A673 (cell line): Measurements from ENCODE around the gene THBD.

Experiments
- EZH2 ChIP-seq: fragments of 200-600 bp; sonication (generic); IDR thresholded peaks from 2 replicates; pipeline ENCODE4 v1.6.1; 2017; ENCODE audit warnings: borderline replicate concordance, low read depth, mild to moderate bottlenecking, mixed read lengths, antibody characterized with exemption, low read length; ENCODE audit not compliant: poor library complexity, severe bottlenecking
- TF ChIP-seq, protein P1 (sequence below): fragments of 300-800, 200-600 bp; sonication (generic); conservative IDR thresholded peaks from 2 replicates; pipeline ENCODE4 v1.5.1; 2017; ENCODE audit warnings: low read depth, mild to moderate bottlenecking, antibody characterized with exemption, low read length, moderate library complexity, mixed read lengths

DNA sequence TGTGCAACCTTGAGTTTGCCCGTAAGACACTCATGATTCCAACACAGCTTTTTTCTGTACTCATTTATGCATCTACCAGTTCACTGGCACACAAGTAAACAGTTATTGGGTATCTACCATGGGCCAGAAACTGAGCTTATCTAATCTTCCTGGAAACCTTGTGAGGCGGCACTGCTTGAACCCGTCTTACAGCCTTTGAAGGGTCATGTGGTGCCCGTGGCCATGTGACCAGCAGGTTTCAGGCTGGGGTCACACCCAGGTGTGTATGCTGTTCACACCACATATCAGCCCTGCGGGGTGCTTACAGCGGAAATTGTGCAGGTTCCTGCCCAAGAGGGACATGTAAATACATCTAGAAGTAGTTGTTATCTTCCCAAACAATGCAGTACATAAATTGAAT lies 6.1 kb downstream of the THBD start:
- TF ChIP-seq, protein P1, sequence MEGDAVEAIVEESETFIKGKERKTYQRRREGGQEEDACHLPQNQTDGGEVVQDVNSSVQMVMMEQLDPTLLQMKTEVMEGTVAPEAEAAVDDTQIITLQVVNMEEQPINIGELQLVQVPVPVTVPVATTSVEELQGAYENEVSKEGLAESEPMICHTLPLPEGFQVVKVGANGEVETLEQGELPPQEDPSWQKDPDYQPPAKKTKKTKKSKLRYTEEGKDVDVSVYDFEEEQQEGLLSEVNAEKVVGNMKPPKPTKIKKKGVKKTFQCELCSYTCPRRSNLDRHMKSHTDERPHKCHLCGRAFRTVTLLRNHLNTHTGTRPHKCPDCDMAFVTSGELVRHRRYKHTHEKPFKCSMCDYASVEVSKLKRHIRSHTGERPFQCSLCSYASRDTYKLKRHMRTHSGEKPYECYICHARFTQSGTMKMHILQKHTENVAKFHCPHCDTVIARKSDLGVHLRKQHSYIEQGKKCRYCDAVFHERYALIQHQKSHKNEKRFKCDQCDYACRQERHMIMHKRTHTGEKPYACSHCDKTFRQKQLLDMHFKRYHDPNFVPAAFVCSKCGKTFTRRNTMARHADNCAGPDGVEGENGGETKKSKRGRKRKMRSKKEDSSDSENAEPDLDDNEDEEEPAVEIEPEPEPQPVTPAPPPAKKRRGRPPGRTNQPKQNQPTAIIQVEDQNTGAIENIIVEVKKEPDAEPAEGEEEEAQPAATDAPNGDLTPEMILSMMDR: no peak
- TF ChIP-seq EZH2: no peak
